AG04449 (cell line): ENCODE measurements around the gene EMC8.

ENCODE experiments used
- CTCF ChIA-PET: fragments of 350-600 bp; formaldehyde crosslinking; extraction: SDS; loops from one replicate; lab custom pipeline; 2021; ENCODE audit warnings: antibody characterized with exemption; lab: Yijun Ruan, JAX
- POLR2A ChIA-PET: fragments of 400-600, 350-600 bp; formaldehyde crosslinking; extraction: SDS; loops from one replicate; lab custom pipeline; 2020; ENCODE audit warnings: antibody characterized with exemption, inconsistent platforms; lab: Yijun Ruan, JAX
- DNase-seq: peaks from one replicate; pipeline ENCODE4 v3.0.0-alpha.2; 2010; ENCODE audit warnings: low read depth, low spot score
- H3K4me3 ChIP-seq: 2 replicates; pipeline ENCODE4 v1.5.1; 2011; ENCODE audit warnings: low read depth, mild to moderate bottlenecking, control low read depth, low read length
- TF ChIP-seq, protein P1 (sequence below): IDR thresholded peaks from one replicate; pipeline ENCODE4 v1.5.1; 2011; ENCODE audit warnings: mild to moderate bottlenecking, moderate library complexity, low read length, control low read depth, inconsistent platforms; ENCODE audit not compliant: insufficient read depth; ENCODE audit errors: missing control alignments

The EMC8 gene

DNA sequence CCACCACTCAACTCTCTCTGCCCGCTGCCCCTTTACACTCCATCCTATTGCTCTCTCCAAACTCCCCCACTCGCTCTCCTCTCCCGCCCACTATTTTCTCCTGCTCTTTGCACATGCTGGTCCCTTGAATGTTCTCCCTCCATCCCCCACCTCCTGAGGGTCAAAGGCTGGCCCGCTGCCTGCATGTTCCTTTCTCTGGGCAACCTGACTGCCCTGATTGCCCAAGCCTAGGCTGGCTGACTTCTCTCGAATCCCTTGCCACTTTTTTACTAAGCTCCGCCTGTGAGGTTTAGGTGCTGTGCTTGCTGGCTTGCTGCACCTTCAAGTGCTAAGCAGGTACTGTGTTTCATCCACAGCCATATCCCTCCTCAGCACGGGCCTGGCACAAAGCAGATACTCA is 2.7 kb downstream of the EMC8 start:
- ChIA-PET POLR2A (interaction anchor here (0.6 kb wide), 1 partner anchor 115 kb away, joined by 3 read pairs; no protein-coding TSS in a partner anchor), CTCF (interaction anchor here (2.2 kb wide), 2 partner anchors 17 to 23 kb away, joined by 5 to 8 read pairs; no protein-coding TSS in a partner anchor)
- DNase-seq = no peak
- TF ChIP-seq, protein P1, sequence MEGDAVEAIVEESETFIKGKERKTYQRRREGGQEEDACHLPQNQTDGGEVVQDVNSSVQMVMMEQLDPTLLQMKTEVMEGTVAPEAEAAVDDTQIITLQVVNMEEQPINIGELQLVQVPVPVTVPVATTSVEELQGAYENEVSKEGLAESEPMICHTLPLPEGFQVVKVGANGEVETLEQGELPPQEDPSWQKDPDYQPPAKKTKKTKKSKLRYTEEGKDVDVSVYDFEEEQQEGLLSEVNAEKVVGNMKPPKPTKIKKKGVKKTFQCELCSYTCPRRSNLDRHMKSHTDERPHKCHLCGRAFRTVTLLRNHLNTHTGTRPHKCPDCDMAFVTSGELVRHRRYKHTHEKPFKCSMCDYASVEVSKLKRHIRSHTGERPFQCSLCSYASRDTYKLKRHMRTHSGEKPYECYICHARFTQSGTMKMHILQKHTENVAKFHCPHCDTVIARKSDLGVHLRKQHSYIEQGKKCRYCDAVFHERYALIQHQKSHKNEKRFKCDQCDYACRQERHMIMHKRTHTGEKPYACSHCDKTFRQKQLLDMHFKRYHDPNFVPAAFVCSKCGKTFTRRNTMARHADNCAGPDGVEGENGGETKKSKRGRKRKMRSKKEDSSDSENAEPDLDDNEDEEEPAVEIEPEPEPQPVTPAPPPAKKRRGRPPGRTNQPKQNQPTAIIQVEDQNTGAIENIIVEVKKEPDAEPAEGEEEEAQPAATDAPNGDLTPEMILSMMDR = no peak
- H3K4me3 ChIP-seq = no peak overlapping the region

DNA sequence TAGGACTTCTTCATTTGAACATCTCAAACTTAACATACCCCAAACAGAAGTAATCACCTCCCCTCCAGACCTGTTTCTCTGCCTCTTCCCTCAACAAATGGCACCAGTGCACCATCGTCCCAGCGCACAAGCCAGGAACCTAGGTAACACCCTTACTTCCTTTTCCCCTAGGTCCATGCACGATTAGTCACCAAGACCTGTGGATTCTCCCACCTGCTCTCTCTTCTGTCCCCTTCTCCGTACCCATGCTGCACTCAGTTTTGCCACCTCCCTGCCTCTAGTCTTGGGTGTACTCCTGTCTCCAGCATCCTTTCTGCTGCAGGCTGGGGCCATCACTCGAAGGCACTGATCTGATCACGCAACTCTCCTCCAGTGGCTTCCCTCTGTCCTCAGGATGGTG is 3.2 kb downstream of the EMC8 start:
- ChIA-PET POLR2A (no interaction called here), CTCF (interaction anchor here (1.1 kb wide), 1 partner anchor 77 kb away, joined by 3 read pairs; no protein-coding TSS in a partner anchor)
- no peak overlapping the region for H3K4me3 ChIP-seq
- TF ChIP-seq, protein P1 = no peak
- no peak for DNase-seq

DNA sequence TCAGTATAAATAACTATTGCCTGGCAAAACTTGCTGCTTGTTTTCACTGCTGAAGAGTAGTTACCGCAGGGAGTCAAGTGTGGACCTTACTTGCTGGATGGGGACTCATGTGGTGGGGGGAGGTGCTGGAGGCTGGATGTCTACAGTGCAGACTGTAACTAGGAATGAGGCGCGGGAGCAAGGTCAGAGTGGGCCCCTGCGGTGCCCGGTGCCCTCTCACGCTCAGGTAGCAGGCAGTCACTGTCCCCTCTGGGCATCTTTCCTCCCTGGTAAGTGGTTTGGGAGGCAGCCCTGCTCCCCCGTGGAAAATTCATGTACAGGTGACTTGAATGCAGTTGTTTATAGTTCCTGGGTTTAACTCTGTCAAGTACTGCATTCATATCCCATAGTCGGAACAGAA is 4.6 kb downstream of the EMC8 start:
- ChIA-PET CTCF (no interaction called here), POLR2A (no interaction called here)
- TF ChIP-seq, protein P1 = no peak
- no peak for DNase-seq
- H3K4me3 ChIP-seq = no peak overlapping the region

DNA sequence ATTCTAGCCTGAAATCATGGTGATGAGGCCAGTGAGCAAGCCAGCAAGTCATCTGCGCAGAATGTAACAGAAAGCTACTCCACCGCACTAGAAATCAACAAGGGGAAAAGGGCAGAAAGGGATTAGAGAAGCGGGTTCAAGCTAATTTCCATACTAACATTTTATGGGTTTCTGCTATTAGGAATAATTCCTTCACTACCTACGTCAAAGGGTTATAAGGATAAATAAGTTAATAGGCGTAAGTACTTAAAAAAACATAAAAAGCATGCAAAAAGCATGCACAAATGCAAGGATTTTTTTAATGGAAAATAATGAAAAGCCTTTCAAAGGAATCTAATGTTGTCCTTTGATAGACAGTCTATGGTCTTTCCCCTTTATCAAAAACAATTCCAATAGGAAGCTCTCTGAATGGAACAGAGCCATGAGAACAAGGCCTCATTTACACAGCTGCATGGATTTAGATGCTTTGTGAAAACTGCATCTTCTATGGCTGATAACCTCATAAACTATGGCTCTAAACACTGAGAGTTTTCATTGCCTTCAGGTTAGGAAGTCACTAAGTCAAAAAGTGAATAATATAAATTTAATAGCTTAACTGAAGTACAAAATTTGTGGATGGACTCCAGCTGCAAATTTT is 5.6 kb downstream of the EMC8 start:
- ChIA-PET POLR2A (no interaction called here), CTCF (interaction anchor here (1.3 to 1.6 kb wide), 2 partner anchors 28 to 74 kb away, joined by 5 to 7 read pairs; no protein-coding TSS in a partner anchor)

DNA sequence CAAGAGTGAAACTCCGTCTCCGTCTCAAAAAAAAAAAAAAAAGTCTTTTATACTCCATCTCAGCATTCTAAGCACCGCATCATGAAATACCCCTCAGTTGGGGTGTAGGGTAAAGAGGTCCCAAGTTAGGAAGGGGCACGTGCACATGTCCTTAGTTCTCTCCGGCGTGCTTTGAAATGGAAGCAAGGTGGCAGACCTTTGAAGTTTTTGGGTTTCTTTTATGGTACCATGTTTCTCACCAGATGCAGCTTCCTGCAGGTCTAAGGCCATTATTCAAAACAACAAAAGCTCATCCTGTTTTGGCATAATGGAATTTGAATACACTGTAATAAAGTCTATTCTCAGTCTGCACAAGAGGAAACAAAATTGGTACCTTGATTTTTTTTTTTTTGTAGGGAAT is 9.6 kb downstream of the EMC8 start:
- CTCF ChIA-PET = interaction anchor here (1.0 to 1.5 kb wide), 2 partner anchors 30 to 130 kb away, joined by 3 to 4 read pairs; no protein-coding TSS in a partner anchor
- TF ChIP-seq, protein P1 = no peak
- DNase-seq = no peak
- POLR2A ChIA-PET = interaction anchor here (0.6 kb wide), 1 partner anchor 283 kb away, joined by 3 read pairs; no protein-coding TSS in a partner anchor
- H3K4me3 ChIP-seq = no peak overlapping the region

More for the DNA sequence above, 5.6 kb downstream of the EMC8 start:
- TF ChIP-seq, protein P1 = no peak
- no peak for DNase-seq
- no peak overlapping the region for H3K4me3 ChIP-seq

DNA sequence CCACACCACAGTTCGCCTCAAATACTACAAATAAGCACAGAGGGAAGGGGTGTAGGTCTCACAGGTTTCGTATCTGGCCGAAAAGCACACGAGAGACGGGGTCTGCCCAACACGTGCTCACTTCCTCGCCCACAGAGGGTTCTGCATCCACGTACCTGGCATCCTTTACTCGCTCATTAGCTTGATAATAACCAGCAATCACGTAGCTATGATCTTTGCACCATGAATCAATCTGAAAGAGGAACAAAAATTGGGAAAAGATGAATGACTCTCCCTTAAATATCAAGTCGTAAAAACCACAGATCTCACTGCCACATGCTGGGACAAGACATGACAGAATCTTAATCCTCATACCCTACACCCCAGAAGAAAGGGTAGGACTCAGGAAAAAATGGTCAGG is 10.5 kb downstream of the EMC8 start:
- ChIA-PET POLR2A (no interaction called here), CTCF (no interaction called here)
- DNase-seq = no peak
- H3K4me3 ChIP-seq = no peak overlapping the region
- TF ChIP-seq, protein P1 = no peak
